GM13977 (cell line): ENCODE results near the gene ZNF534.

ENCODE experiments used
- DNase-seq: peaks from one replicate; pipeline ENCODE4 v3.0.0; 2012; ENCODE audit warnings: low spot score
- in situ Hi-C: fragments of 300-500 bp; cut with MboI; formaldehyde crosslinking; loops from one replicate; pipeline ENCODE4 v1.12.0; 2022; ENCODE audit warnings: low sequenced_read_pairs, low pct_unique_long_range_greater_than_20kb, mixed read lengths, inconsistent platforms; ENCODE audit not compliant: unreplicated experiment
- TF ChIP-seq, protein P1 (sequence below): IDR thresholded peaks from 2 replicates; pipeline ENCODE4 v1.5.1; 2012; ENCODE audit warnings: mild to moderate bottlenecking, control low read depth; ENCODE audit not compliant: insufficient read depth; ENCODE audit errors: extremely low read depth, missing control alignments

Gene ZNF534

GRCh38 chr19:52442179-52442578 lies 13.2 kb downstream of the ZNF534 start:
- TF ChIP-seq, protein P1, sequence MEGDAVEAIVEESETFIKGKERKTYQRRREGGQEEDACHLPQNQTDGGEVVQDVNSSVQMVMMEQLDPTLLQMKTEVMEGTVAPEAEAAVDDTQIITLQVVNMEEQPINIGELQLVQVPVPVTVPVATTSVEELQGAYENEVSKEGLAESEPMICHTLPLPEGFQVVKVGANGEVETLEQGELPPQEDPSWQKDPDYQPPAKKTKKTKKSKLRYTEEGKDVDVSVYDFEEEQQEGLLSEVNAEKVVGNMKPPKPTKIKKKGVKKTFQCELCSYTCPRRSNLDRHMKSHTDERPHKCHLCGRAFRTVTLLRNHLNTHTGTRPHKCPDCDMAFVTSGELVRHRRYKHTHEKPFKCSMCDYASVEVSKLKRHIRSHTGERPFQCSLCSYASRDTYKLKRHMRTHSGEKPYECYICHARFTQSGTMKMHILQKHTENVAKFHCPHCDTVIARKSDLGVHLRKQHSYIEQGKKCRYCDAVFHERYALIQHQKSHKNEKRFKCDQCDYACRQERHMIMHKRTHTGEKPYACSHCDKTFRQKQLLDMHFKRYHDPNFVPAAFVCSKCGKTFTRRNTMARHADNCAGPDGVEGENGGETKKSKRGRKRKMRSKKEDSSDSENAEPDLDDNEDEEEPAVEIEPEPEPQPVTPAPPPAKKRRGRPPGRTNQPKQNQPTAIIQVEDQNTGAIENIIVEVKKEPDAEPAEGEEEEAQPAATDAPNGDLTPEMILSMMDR: no peak
- in situ Hi-C loops: no loop called here
- no peak for DNase-seq

GRCh38 chr19:52444506-52444905 lies 15.6 kb downstream of the ZNF534 start:
- TF ChIP-seq, protein P1: no peak
- DNase-seq: no peak
- in situ Hi-C loops: no loop called here

DNA sequence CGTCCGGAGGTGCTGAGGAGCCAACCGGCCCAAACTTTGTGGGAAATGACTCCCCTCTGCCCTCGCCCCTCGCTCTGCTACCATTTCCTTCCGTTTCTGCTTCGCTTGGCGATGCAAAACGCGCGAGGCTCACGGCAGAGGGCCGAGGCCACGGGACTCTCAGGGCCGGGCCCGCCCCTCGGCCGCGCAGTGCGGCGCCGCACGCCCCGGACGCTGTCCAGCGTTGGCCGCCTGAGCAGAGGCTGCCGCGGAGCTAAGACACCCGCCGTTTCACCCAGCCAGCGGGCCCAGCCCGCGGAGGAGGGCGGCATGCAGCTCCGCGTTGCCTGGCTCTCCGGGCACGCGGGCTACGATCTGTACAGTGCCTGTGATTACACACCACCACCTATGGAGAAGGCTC lies 22.3 kb downstream of the ZNF534 start:
- in situ Hi-C loops: no loop called here
- TF ChIP-seq, protein P1: no peak
- no peak for DNase-seq

- peak; percentile 42 for DNase-seq
- TF ChIP-seq, protein P1: no peak
- in situ Hi-C loops: no loop called here
Measured at GRCh38 chr19:52453324-52454094, 24.6 kb downstream of the ZNF534 start, which contains the start of gene ZNF578. Gene ZNF578 (plus strand): TSS chr19:52453553. CDS start chr19:52501846, 48,293 bp downstream.

DNA sequence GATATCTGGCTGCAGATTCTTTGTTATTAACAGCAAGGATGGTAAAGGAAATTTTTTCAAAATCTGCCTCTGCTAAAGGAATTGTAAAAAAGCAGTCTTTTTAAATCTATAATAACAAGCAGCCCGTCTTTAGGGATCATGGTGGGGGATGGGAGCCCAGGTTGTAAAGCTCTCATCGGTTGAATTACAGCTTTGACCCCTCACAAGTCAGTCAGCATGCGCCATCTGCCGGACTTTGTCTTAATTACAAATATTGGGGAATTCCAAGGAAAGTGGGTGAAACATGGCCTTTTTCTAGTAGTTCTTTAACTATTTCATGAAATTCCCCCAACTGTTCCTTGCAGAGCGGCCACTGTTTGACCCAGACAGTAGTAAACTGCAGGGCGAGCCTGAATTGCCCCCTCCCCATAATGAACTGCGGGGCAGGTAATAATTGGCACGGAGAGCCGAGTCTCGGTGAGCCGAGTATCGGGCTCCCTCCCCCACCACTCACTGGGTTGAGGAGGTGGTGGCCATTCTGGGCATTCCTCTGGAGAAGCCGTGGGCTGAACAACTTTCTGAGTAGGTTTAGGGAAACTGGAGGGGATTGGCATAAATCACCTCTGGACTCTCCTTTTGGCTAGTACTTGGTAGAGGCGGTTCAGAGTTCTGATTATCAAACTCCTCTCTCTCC lies 36.0 kb downstream of the ZNF534 start:
- in situ Hi-C loops: no loop called here
- no peak for DNase-seq
- TF ChIP-seq, protein P1: no peak

DNA sequence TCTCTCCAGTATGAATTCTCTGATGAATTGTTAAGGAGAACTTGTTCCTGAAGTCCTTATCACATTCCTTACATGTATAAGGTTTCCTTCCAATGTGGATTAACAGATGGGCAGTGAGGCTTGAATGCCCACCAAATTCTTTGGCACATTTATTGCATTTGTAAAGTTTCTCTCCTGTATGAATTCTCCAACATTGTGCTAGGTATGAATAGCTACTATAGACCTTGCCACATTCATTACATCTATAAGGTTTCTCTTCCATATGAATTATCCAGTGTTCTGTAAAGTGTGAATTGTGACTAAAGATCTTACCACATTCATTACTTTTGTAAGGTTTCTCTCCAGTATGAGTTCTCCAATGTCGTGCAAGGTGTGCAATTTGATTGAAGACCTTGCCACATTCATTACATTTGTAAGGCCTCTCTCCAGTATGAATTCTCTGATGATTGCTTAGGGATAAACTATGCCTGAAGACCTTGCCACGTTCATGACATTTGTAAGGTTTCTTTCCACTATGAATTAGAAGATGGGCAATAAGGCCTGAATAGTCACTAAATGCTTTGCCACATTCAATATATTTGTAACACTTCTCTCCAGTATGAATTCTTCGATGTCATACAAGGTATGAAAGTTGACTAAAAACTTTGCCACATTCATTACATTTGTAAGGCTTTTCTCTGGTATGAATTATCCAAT lies 44.9 kb downstream of the ZNF534 start:
- no peak for DNase-seq
- TF ChIP-seq, protein P1: no peak
- in situ Hi-C loops: no loop called here
